Amniotic stem cell (primary cell): ENCODE measurements around the gene HECTD4.
A peak's percentile ranks its signal among the peaks of the same experiment; 100 is the strongest.

Source experiments
- DNase-seq: peaks from one replicate; lab custom pipeline; 2025; lab: John Stamatoyannopoulos, UW

The HECTD4 gene

DNA sequence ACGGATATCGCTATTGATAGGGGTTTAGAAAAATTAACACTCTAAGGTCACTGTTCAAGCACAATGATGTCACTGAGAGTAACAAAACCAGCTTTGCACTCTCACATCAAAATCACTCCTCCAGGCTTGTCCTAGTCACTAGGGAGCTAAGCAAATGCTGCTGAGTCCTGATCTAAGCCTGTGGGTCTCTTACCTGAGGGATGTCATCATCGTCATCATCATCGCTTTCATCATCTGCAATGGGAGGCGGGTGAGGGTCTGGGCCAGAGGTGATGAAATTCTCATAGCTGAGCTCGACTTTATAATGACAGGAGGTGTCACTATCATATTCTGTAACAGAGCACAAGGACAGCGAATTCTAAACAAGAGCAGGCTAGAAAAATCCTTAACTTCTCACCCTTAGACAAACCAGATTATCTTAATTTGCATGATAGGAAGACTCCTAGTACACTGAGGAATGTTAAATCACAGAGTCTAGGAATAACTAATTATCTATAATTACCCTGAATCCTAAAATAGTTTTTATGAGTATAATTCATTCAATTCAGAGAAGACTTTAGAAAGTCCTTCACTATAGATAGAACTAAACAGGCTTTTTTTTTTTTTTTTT is 173.8 kb downstream of the HECTD4 start:
- no peak for DNase-seq

DNA sequence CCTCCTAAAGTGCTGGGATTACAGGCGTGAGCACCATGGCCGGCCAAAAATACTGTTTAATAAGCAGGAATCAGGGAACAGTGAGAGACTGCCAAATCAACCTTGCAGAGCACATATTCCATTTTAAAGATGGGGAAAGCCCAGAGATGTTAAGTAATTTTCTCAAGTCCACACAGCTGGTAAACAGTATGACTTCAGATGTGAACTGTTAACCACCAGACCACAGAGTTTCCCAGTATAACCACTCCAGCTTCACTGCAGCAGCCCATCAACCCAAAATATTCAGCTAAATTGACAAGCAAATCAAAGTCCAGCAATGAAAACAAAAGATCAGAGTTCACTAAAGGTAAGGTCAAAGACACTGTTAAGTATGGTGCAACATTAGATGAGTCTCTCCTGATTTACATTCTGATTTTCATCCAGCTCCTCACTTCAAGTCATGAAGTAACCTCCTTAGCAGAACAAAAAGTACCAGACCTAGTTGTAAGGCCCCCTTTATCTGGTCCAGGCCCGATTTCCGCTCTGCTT is 174.8 kb downstream of the HECTD4 start:
- no peak for DNase-seq

DNA sequence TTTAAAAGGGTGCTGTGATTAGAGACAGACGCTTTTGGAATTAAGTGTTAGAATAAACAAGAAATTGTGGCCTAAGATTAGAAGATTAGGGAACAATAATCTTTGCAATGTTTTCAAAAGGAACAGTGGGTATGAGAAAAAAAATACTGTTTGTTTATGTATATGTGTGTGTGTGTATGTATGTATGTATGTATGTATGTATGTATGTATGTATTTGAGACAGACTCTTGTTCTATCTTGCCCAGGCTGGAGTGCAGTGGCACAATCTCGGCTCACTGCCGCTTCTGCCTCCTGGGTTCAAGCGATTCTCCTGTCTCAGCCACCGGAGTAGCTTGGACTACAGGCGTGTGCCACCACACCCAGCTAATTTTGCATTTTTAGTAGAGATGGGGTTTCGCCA is 175.3 kb downstream of the HECTD4 start:
- no peak for DNase-seq

DNA sequence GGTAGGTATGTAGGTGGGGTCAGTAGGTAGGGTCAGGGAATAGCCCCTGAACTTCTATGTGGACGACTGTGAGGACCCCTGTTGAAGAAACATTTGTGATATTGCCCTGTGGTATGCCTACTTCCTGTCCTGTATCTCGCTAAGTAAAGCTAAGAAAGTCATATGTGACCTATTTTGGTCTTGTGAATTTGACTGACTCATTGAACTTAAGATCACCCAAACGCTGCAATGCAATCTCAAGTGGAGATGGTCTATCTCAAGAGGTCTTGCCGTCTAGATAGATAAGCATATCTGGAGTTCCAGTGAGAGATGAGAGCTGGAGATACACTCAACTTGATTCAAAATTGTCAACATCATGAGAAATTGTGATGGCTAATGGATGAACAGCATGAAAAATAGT is 183.1 kb downstream of the HECTD4 start:
- no peak for DNase-seq

DNA sequence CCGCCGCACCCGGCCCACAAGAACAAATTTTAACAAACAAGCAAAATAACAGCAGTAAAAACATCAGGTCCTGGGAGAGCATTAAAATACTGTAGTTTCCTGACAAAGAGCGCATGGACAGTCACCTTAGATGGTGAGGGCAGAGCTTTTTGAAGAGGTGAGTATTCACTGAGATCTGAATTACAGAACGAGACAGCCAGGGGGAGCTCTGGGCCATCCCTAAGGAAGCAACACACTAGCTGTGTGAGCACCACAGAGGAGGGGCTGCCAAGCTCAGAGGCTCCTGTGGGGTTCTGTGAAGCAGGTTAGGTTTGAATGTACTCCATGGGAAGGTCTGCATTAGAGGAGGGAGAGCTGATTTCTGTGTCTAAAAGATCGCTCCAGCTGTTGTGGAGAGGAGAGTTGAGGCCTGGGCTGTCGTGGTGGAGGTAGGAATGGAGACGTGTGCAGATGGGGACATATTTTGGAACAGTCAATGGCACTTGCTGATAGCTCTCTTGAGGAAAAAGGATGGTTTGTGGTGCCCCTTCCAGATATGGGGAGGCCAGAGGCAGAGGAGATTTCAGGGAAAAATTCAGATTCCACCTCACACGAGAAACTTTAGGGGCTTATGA is 184.0 kb downstream of the HECTD4 start:
- peak; percentile 11 for DNase-seq

DNA sequence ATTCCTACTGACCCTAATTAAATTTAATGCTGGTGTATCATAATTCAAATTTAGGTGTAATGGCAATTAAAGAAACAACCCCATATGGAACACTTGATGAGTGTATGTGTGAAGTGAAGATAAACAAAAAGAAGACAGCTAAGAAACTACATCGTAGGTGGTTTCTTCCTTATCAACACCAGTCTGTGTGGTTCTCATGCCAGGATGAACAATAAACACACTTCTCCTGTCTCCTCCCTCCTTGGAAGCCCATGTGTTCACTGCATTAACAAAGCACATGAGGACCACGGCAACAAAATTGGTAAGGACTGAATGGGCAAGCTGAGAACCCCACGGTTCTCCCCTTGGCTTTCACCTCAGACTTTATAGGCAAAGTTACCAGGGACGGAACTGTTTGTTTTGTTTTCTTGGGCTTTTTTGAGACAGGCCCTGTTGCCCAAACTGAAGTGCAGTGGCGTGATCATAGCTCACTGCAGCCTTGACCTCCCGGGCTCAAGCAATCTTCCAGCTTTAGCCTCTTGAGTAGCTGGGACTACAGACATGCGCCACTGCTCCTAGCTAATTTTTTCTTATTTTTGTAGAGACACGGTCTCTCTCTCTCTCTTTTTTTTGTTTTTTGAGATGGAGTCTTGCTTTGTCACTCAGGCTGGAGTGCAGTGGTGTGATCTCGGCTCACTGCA is 185.9 kb downstream of the HECTD4 start:
- DNase-seq, result no peak

DNA sequence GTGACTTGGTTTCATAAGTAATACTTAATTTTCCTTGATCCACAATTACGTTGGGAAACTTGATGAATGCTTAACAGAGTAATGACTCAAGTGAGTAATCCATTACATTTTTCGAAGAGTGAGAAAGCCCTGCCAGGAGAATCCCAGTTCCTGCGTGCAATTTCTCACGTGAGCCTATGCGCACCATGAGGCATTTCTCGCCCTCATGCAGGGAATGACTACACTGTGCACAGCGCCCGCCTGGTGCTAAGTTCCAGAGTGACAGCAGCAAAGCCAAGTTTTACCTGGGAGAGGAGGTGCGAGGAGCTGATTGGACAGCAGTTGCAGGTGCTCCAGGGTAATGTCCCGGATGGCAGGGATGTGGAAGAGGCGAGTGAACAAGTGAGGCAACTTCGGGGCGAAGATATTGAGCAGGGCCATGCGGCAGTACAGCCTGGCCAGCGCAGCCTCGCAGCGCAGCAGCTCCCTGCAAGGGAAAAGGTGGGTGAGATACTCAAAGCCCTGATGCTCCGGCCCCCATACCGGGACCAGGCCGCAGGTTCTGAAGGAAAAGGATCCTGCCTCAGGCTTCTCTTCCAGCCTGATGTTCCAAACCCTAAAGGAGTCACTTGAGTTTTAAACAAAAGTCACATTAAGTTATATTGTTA is 187.5 kb downstream of the HECTD4 start:
- no peak for DNase-seq

DNA sequence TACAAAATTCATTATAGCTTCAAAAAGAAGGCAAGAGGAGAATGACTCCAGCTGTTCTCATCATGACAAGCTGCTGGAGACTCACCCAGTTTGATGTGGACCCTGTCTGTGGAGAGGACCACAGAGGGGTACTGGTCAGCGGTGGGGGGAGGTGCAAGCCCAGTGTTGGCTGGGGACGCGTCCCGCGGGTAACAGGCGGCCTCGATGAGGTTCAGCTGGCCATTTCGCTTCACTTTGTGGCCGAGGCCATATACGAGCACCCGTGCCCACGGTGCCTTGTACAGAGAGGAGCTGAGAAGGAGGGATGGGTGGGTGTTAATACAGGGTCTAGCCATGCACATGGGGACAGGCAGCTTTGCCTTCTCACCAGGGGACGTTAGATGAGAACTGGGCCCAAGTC is 189.8 kb downstream of the HECTD4 start:
- no peak for DNase-seq

DNA sequence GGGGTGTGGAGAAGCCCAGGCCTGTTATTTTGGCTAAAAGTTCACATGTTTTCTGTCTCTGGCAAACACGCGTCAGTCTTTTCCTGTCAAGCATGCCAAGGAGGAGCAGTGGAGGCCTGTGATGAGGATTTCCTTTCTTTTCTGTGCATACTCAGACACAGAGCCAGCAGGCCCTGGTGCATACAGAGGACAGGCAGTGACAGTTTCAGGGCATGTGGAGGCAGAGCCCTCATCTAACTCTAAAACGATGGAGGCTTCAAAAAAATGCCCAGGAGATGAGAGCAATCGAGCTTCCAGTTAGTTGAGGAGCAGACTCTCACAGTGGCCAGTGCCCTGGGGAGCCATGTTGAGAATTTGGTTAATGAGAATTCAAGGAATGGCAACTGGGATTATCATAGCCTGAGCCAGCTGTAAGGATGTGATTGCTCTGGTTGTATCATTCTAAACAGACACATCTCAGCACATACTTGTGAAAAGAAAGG is 190.3 kb downstream of the HECTD4 start:
- no peak for DNase-seq

DNA sequence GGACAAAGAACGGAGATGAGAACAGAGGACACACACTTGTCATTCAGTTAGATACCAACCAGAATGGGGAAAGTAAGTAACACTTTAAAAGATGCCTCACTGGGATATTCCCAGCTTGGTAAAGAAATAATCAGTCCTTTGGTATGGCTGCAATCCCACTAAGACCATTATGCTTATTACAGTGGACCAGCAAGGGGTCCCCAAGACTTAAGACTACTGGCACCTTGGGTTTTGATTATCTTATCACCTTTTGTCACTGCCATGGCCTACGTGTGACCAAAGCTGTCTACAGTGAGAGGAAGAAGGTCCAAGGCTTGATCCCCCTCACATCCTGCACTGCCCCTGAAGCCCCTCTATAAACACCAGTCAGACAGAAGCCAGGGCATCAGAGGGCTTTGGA is 191.0 kb downstream of the HECTD4 start:
- DNase-seq, result no peak

DNA sequence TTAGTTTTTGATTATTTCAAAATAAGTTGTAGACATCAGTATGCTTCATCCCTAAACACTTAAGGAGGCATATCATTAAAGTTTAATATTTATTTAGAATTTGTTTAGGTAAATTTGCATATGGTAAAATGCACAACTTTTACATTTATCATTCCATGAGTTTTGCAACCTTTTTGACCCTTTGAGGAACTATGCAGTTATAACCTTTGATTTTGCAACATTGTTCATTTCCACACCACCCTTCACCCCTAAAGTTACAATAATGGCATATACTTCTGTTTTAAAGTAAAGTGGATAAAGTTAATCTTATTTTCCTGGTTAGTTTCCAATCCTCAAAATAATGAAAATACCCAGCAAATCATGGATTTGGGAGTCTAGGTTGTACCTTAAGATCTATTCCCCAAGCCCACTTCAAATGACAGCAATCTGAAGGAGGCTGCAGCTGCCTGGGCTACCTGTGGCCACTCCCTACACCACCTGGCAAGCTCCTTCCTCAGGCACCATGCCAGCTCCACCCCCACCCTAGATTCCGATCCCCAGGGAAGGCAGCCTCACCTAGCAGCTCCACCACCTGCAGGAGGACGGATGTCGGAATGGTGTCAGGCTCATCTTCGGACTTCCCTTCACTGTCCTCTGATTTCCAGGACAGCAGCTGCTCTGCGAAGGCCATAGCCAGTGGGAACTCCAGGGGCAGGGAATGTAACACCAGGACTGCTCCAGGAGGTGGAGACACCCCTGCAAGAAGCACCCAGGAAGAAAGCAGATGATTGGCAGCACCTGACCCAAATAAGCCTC is 191.8 kb downstream of the HECTD4 start:
- DNase-seq, result no peak

DNA sequence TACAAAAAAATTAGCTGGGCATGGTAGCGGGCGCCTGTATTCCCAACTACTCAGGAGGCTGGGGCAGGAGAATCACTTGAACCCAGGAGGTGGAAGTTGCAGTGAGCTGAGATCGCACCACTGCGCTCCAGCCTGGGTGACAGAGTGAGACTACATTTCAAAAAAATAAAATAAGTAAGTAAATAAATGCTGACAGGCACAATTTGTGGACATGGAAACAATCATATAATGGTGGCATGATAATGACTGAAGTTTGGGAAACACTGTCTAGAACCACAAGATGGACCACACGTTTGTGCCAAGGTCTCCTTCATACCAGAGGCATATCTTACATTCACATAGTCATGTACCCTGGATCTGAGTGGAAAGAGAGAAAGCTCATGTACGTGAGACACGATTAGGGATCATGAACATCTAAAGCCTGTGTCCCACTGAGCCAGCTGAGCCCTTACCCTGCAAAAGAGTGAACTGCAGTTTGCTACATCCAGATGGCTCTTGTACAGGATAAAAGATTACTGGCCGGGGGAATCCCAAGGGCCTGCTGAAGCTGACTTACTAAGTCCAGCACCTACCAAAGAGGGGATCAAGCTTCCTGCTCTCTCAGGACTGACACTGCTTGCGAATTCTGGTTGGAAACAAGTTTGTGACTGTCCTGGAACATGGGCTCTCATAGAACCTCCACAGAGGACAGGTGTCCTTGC is 194.0 kb downstream of the HECTD4 start:
- no peak for DNase-seq

DNA sequence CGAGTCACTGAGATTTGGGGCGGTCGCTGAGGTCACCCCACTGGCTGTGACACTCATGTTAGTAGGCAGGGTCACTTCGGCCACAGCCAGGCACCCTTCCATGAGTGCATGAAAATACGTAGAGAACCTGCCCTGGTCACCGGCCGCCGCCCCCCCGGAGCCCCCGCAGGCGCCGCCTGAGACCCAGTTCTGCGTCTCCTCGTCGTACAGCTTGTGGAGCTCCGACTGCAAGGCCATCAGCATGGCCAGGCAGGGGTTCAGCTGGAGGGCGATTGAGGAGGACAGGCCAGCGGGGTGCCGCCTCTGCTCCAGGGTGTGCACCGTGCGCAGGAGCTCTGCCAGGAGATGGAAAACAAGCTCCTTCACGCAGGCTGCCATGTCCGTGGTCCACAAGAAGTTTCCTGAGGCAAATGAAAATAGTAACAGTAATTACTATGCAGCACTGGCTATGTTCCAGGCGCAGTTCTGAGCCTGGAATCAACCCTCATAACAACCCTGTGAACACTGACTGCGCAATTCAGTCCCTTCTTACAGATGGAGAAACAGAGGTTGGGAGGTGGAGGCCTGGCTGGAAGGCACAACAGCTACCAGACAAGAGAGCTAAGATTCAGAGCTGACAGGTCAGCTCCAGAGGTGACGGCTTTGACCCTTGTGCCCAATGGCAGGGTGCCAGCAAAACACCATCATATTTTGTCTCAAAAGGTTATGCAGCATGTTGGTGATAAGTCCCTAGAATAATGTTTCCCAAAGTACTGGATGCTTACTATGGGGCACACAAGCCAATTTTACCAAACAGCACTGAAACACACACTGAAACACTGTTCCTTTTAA is 196.9 kb downstream of the HECTD4 start:
- DNase-seq, result no peak

DNA sequence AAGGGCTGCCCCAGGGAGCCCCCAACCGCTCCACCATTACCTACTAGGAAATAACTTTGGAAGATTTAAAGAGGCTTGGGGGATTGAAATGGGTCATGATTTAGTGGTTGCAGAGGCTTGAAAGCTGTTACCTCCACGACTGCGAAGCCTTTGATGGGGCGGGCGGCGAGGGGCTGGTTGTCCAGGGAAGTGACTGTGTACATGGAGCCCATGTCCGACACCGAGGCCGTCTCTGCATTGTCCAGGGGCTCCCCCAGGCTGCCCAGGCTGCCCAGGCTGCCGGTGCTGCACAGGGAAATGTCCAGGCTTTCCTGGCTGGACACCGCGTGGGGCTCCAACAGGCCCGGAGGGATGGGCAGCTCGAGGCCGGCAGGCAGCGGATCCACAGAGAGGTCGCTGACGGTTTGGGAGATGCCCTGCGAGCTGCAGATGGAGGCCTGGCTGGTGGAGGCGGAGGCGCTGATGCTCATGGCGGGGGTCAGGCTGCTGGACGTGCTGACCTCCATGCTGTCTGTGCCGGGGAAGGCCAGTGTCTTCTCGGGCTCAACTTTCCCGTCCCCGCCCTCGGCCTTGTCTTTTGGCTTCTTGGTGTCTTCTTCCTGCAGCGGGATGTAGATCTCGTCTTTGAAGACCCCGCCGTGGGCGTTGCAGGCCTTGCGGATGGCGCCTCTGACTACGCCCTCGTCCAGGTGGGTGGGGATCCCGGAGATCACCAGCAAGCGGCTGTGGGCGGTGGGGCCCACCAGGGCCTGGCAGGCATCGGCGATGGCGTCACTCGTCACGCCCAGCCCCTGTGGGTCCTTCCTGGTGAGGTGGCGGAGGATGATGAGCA is 198.0 kb downstream of the HECTD4 start:
- no peak for DNase-seq

DNA sequence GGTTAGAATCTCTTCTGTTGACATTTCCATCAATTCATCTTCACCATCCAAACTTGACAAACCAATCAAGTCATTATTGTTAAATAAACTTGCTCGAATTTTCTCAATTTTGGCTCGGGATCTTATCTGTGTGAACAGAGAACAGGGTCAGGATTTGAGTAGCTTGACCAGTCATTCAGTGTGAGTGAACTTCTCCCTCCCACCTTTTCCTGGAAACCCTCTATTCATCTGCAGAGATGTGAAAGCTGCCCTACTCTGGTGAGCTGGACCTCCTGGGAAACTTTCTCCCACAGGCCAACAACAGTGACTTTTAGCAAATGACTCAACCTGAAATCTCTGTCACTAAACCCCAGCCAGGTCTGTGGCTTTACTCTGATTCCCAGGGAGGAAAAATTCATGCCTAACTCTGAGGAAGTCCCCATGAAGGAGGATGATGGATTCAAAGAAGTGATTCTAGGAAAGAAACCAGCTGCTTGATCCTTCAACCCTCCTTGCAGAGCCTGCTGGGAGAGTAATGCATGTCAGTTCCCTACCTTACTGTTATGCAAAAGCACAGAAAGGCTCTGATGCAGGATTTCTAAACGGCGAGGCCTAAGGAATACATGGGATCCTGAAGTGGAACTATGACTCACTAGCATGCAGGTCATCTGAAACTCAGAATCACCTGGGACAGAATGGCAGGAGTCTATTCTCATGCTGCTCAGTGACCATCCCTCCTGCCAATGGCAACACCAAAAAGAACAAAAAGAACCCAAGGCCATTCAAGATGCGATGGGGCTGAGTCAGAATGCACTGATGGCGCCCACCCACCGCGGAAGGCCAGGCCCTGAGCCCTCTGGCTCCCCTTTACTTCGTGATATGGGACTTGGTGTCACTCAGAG is 198.8 kb downstream of the HECTD4 start:
- DNase-seq, result no peak

DNA sequence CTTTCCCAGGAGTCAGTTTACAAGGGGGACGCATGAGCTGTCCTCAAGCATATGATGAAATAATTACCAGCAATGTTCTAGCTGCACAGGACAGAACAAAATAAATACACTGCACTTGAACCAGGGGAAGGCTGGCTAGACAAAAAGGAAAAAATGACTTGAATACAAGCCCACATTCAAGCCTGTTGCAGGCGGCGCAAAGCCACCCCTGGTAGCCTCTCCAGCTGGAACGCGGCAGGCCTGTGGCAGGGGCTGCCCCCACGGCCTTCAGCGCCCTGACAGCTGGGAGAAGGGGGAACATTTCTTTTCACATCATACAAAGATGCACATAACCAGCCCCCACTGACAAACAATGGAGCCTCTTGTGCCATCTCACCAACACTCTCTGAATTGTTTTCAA is 199.7 kb downstream of the HECTD4 start:
- no peak for DNase-seq

DNA sequence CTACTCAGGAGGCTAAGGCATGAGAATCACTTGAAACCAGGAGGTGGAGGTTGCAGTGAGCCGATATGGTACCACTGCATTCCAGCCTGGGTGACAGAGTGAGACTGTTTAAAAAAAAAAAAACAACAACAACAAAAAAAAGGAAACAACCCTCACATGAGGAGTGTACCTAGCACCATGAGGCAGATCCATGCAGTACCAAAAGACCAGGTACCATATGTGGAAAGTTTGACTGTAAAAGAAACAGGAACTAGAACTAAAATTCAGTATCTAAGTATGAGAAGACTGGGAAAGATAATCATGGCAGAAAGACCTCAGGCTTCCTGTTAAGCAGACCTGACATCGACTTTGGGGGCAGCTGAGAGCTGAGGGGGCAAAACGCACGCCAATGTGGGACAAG is 201.8 kb downstream of the HECTD4 start:
- no peak for DNase-seq

DNA sequence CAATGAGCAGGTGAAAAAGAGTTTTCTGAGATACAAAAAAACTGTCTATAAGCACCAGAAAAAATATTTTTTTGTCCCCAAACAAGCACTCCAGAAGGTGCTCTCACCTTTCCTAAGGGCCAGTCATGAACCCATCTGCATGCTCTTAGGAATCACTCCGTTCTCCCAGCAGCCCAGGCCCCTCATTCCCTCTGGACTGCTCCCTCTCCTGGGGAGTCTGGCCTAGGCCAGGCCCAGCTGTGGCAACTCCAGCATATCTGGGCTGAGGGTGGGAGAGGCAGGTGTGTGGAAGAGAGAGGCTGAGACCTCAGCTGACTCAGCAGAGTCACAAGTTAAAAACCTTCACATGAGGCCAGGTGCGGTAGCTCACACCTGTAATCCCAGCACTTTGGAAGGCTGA is 202.3 kb downstream of the HECTD4 start:
- DNase-seq, result no peak

DNA sequence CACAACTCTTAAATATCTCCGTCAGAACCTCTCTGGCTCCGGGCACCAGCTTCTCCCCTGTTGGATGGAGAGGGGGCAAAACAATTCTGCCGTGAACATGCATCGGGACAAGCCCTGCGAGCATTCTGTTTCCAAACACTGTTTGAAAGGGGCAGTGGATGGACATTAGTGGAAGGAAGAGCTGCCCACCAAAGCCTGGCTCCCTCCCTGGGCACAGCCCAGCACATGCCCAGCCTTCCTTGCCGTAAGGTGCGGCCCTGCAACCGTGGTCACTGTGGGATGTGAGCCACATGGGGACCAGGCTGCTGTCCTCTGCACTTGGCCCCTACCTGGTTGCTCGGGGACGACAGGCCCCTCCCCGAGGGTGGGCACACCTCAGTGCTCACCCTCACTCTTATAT is 202.9 kb downstream of the HECTD4 start:
- no peak for DNase-seq
